Vagina (tissue), 2 donors: ENCODE data around the gene DAPK2.

Source experiments
- CTCF ChIP-seq, 3 experiments: fragments of 450-650 bp in 2 of 3; fragments of 200-600 bp in 1 of 3; sonication (generic) in 1 of 3; IDR thresholded peaks; one replicate each; pipeline ENCODE4 v1.5.1; 2017 to 2019; ENCODE audit warnings: antibody characterized with exemption in 3 of 3, mild to moderate bottlenecking in 2 of 3, moderate library complexity in 2 of 3
- POLR2AphosphoS5 ChIP-seq, 2 donors: sonication (generic); formaldehyde crosslinking; IDR thresholded peaks; one replicate each; pipeline ENCODE4 v1.9.0; 2017; ENCODE audit warnings: antibody characterized with exemption in 2 of 2, mild to moderate bottlenecking in 2 of 2, low read depth in 1 of 2; ENCODE audit not compliant: insufficient read depth in 1 of 2

- TF ChIP-seq CTCF (IDR thresholded peaks at IDR 0.05) (no peak), POLR2AphosphoS5 (IDR thresholded peaks at IDR 0.05; ENCODE audit: insufficient read depth in 1 of 2, low read depth in 1 of 2) (no peak)
These were observed 118.0 kb downstream of the DAPK2 start for GRCh38 chr15:63928185-63928842.
